ENCODE results near the gene EPHA4. TPM values are rescaled to one million over a fixed set of nuclear protein-coding genes. Genes with fewer than 3 reads are reported as not detected.

The EPHA4 gene
- total RNA-seq, 2 experiments from 2014 or later, result 0.23 TPM; not detected in 1

DNA sequence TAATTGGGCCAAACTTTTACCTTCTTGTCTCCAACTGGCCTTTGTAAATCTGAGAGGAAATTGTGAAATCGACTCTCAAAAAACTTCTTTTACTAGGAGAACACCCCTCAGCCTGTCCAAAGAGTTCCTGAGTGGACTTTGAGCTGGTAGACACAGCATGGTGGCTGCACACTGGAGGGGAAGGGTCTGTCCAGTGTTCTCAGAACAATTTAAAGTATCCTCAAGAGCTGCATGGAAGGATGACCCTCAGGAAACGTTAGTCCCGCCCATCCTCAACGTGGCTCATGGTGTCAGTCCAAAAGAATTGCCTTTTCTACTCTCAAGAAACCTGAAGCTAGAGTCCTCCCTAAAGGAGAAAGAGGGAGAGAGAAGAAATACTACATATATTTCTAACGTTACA is 182.7 kb downstream of the EPHA4 start:
- Histone ChIP-seq H3K27ac (ENCODE audit: low read depth, low read length, poor library complexity, severe bottlenecking) (no peak overlapping the region), H3K9me2 (ENCODE audit: insufficient read depth, low read length) (no peaks in the 10 kb centered on the region), H3K4me1 (ENCODE audit: insufficient read depth, low read length, poor library complexity, severe bottlenecking) (no peaks in the 10 kb centered on the region), H3K9me3 (ENCODE audit: low read length) (no peaks in the 10 kb centered on the region), H3K79me2 (ENCODE audit: insufficient read depth, low read depth, low read length) (no peaks in the 10 kb centered on the region), H3K4me2 (ENCODE audit: low read length) (no peak overlapping the region), H3K36me3 (ENCODE audit: insufficient read depth, low read length) (no peaks in the 10 kb centered on the region), H4K20me1 (ENCODE audit: insufficient read depth, low read length) (no peaks in the 10 kb centered on the region), H2AFZ (ENCODE audit: low read length) (no peak overlapping the region), H3K4me3 (ENCODE audit: low read depth, low read length, poor library complexity, severe bottlenecking) (no peak overlapping the region)
- ChIA-PET POLR2A (interaction anchor here (1.2 kb wide), 1 partner anchor 10 kb away, joined by 4 read pairs; no protein-coding TSS in a partner anchor), CTCF (ENCODE audit: unreplicated experiment) (no interaction called here)
- DNase-seq (ENCODE audit: low spot score), result no peak
- no TSS peak for BruUV-seq (replicated peaks)
- TF ChIP-seq, protein P1, sequence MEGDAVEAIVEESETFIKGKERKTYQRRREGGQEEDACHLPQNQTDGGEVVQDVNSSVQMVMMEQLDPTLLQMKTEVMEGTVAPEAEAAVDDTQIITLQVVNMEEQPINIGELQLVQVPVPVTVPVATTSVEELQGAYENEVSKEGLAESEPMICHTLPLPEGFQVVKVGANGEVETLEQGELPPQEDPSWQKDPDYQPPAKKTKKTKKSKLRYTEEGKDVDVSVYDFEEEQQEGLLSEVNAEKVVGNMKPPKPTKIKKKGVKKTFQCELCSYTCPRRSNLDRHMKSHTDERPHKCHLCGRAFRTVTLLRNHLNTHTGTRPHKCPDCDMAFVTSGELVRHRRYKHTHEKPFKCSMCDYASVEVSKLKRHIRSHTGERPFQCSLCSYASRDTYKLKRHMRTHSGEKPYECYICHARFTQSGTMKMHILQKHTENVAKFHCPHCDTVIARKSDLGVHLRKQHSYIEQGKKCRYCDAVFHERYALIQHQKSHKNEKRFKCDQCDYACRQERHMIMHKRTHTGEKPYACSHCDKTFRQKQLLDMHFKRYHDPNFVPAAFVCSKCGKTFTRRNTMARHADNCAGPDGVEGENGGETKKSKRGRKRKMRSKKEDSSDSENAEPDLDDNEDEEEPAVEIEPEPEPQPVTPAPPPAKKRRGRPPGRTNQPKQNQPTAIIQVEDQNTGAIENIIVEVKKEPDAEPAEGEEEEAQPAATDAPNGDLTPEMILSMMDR (conservative IDR thresholded peaks at IDR 0.05; ENCODE audit: low read length), result no peak
- TF ChIP-seq EZH2phosphoT487 (IDR thresholded peaks at IDR 0.05; ENCODE audit: borderline replicate concordance, low read depth, low read length), result no peak
- intact Hi-C loops (cut with micrococcal nuclease; ENCODE audit: unreplicated experiment), result no loop called here

DNA sequence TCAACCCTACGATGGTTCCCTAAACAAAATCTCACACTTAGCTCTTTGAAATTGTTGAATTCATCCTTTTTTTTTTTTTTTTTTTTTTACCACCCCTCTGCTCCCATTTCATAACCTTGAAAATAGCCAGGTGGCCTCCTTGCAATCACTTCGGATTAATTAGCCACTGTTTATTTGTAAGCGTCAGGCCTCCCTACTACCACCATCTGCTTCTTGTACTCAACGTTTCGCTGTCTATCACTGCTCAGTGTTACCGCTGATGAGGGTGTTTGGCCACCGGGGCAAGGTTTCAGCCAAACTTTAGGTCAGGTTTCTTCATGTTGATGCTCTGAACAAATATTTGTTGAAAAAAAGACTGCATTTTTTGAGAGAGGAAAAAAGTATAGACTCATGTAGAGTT is 183.2 kb downstream of the EPHA4 start:
- no peaks in the 10 kb centered on the region for H3K4me1 ChIP-seq (ENCODE audit: insufficient read depth, low read length, poor library complexity, severe bottlenecking)
- no peaks in the 10 kb centered on the region for H4K20me1 ChIP-seq (ENCODE audit: insufficient read depth, low read length)
- BruUV-seq (replicated peaks), result no TSS peak
- H3K36me3 ChIP-seq (ENCODE audit: insufficient read depth, low read length), result no peaks in the 10 kb centered on the region
- H3K4me2 ChIP-seq (ENCODE audit: low read length), result no peak overlapping the region
- CTCF ChIA-PET (ENCODE audit: unreplicated experiment), result no interaction called here
- H3K9me3 ChIP-seq (ENCODE audit: low read length), result no peaks in the 10 kb centered on the region
- no peaks in the 10 kb centered on the region for H3K79me2 ChIP-seq (ENCODE audit: insufficient read depth, low read depth, low read length)
- TF ChIP-seq EZH2phosphoT487 (IDR thresholded peaks at IDR 0.05; ENCODE audit: borderline replicate concordance, low read depth, low read length), result no peak
- TF ChIP-seq, protein P1 (conservative IDR thresholded peaks at IDR 0.05; ENCODE audit: low read length), result no peak
- no peak overlapping the region for H3K27ac ChIP-seq (ENCODE audit: low read depth, low read length, poor library complexity, severe bottlenecking)
- H3K9me2 ChIP-seq (ENCODE audit: insufficient read depth, low read length), result no peaks in the 10 kb centered on the region
- H2AFZ ChIP-seq (ENCODE audit: low read length), result no peak overlapping the region
- POLR2A ChIA-PET, result interaction anchor here (0.6 to 0.7 kb wide), 5 partner anchors 244 to 969 kb away, joined by 3 to 5 read pairs (median 4); no protein-coding TSS in a partner anchor
- no peak for DNase-seq (ENCODE audit: low spot score)
- H3K4me3 ChIP-seq (ENCODE audit: low read depth, low read length, poor library complexity, severe bottlenecking), result no peak overlapping the region
- intact Hi-C loops (cut with micrococcal nuclease; ENCODE audit: unreplicated experiment), result no loop called here

DNA sequence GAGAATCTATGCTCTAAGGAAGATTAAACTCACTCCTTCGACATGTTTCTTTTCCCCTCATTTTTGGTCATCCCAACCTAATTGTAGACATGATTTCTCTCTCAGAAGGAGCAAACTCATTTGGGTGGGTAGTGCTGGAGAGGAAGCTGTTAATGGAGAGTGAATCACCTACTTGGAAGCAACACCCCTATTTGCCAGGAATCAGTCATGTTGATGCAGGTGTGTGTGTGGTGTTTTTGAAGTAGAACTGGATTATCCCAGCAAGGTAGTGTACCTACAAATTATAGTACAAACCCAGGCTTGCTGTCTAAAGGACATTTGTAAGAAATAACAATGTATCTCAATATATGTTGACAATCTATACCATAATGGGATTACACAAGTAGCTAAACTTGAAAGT is 186.4 kb downstream of the EPHA4 start:
- ChIA-PET POLR2A (no interaction called here), CTCF (ENCODE audit: unreplicated experiment) (no interaction called here)
- Histone ChIP-seq H3K4me2 (ENCODE audit: low read length) (no peak overlapping the region), H2AFZ (ENCODE audit: low read length) (no peak overlapping the region), H3K4me1 (ENCODE audit: insufficient read depth, low read length, poor library complexity, severe bottlenecking) (no peaks in the 10 kb centered on the region), H3K36me3 (ENCODE audit: insufficient read depth, low read length) (no peaks in the 10 kb centered on the region), H4K20me1 (ENCODE audit: insufficient read depth, low read length) (no peaks in the 10 kb centered on the region), H3K4me3 (ENCODE audit: low read depth, low read length, poor library complexity, severe bottlenecking) (no peak overlapping the region), H3K79me2 (ENCODE audit: insufficient read depth, low read depth, low read length) (no peaks in the 10 kb centered on the region), H3K9me3 (ENCODE audit: low read length) (no peaks in the 10 kb centered on the region), H3K27ac (ENCODE audit: low read depth, low read length, poor library complexity, severe bottlenecking) (no peak overlapping the region), H3K9me2 (ENCODE audit: insufficient read depth, low read length) (no peaks in the 10 kb centered on the region)
- no peak for DNase-seq (ENCODE audit: low spot score)
- TF ChIP-seq EZH2phosphoT487 (IDR thresholded peaks at IDR 0.05; ENCODE audit: borderline replicate concordance, low read depth, low read length), result no peak
- TF ChIP-seq, protein P1 (conservative IDR thresholded peaks at IDR 0.05; ENCODE audit: low read length), result no peak
- intact Hi-C loops (cut with micrococcal nuclease; ENCODE audit: unreplicated experiment), result no loop called here
- no TSS peak for BruUV-seq (replicated peaks)
